NCI-H128 (cell line): ENCODE data around the gene SLC16A3.
"Not testable (repeated sequence)": the region's sequence is repeated elsewhere in the genome, so short reads cannot be mapped to it uniquely, and the experiment has no call there.

Source experiments
- DNase-seq: peaks from one replicate; lab custom pipeline; 2025; ENCODE audit not compliant: unreplicated experiment; lab: John Stamatoyannopoulos, UW

Gene SLC16A3

DNA sequence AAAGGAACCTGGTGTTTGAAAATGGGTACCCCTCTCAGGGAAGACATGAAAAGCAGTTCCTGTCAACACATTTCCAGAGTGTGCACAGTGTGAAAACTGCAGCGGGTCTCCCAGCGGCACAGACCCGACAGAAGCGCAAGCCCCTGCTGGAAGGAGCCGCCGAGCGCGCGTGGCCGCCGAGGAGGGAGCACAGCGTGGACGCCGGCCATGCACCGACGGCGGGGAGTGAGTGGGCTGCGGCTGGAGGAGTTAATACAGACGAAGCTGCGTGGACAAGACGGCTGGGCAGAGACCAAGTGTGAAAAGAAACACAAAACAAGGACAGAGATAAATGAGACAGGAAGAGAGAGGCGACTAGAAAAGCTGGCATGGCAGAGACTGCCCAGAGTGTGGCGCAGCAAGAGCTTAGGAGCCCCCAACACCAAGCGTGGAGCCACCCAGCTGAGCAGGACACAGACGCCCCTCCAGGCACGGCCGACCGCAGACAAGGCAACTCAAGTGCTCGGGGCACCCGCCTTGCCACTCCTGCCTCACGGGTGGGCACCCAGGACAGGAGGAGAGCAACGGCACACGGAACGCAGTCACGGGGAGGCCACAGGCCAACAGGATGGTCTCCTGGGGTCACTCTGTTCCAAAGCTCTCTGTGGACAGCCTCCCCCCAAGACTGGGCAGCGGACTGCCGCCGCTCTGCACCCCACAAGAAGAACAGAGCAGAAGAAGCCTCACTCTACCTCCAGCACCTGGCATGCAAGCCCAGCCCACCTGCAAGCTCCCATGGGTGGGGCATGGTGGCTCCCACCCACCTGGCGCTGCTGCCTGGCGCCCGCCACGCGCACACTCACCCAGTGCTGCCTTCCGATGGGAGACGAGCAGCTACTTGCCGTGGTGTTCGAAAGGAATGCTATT is 16.5 kb downstream of the SLC16A3 start:
- no peak for DNase-seq

DNA sequence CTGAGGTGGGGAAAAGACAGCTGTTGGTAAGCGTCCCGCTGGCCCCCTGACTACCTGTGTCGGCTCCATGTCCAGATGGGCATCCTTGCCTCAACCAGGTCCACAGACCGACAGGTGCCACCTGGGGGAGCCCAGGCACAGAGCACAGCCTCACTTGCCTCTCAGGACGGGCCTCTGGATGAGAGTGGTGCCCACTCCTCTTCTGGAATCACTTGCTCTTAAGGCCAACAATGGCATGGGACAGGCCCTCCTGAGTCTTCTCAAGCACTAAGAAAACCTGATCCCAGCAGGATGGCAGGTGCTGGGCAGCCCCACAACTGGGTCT is 17.2 kb downstream of the SLC16A3 start:
- DNase-seq, result no peak

GRCh38 chr17:82246365-82247181 is 17.7 kb downstream of the SLC16A3 start:
- no peak for DNase-seq

- no peak for DNase-seq
These were observed 18.5 kb downstream of the SLC16A3 start for GRCh38 chr17:82247182-82247823.

DNA sequence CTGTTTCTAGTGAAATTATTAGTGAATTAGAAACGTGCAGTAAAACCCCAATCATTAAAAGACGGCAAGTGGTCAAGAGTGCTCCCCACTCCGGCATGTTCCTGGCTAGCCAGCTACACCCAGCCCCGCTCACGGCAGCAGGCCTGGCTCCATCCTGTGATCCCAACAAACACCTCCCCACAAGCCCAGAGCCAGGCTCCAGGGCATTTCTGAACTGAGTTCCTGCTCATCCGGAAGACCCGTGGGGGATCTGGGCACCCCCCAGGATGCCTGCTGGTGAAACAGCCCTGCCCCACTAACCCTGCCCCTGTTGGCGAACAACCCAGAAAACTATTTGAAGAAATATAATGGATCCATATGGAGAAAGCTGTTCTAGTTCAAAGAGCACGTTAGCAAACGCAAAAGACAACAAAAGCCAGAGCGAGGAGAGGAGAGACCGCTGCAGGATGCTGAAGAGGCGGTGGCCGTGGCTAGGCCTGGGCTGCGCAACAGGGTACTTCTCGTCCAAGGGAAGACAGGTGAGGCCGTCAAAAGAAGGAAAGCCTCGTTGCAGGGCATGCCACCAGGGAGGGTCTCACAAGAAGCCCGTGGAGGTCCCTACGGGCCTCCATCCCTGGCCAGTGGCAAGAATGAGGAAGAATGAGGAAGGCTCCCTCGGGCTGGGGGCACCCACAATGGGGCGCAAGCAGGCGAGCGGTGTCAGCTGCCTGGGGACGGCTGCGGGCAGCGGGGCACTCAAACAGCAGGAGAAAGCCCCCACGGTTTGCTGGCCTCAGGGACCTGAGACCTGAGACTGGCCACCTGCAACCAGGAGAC is 19.2 kb downstream of the SLC16A3 start:
- no peak for DNase-seq

- DNase-seq, result no peak
These were observed 20.2 kb downstream of the SLC16A3 start for GRCh38 chr17:82248815-82249674.

DNA sequence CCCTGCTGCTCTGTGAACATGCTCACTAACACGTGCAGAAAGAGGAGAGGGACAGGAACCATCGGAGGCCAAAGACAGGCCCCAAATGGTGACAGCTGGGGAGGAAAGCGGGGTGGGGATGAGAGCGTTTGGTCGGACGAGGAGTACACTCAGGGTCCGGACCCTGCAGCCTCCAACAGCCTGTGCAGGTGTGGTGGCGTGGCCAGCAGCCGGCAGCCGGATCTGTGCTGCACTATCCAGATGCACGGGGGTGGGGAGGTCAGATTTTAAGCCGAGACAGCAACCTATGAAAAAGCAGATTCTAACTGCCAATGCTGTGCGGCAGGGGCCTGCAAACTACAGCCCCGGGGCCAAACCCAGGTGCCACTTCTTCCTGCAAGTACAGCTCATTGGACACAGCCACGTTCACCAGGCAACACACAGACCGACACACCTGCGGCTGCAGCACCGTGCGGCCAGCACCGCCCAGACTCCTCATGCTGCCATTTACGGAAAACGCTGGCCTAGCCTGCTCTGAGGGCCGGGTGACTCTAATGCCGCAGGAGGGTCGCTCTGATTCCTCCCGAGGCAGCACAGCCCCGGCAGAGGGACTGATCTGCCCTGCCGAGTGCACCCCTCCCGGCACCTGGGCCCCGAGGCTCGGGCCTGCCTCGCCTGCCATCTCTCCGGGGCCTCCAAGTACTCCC is 21.2 kb downstream of the SLC16A3 start:
- DNase-seq, result no peak

DNA sequence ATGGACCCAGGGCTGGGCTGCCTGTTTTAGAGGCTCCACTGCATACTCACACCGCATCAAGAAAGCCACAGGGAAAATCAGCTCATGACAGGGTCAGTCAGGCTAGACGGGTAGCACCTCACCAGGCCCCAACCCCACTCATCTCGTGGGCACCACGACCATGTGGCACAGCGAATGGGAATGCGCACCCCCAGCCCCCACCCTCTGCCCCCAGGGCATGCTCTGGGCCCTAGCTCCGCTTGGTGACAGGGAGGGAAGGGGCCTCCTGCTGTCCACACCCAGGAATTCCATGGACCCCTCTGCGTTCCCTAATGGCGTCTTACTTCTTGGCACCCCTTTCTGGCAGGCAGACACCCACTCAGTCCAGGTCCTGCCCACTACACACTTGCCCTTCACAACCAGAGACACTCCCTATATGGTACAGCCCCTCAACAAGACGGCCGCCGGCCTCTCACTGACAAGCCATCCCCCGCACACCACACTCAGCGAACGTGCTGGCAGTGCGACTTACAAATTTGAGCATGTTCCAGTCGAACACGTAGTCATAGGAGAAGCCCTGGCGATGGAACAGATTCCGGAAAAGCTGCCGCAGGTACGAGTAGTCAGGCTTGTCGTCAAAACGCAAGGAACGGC is 22.1 kb downstream of the SLC16A3 start:
- no peak for DNase-seq

- DNase-seq, result no peak
These were observed 23.8 kb downstream of the SLC16A3 start for GRCh38 chr17:82252511-82253178.

DNA sequence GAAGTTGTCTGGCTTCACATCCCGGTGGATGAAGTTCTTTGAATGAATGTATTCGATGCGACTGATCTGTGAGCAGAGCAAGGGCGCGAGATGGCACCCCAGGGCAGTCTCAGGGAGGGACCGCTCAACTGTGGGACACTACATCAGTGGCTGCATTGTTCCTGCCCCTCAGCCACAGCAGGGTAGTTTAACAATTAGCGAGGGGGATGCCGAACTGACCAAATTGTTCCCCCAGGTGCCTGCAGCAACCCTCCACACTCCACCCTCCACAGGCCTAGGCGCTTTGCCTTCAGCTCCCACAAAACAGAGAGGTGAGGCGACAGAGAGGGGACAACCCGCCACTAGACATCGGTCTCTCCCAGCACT is 24.3 kb downstream of the SLC16A3 start:
- DNase-seq, result no peak

- DNase-seq, result not testable (repeated sequence)
These were observed 25.3 kb downstream of the SLC16A3 start for GRCh38 chr17:82254096-82254495.

GRCh38 chr17:82254746-82255145 is 25.9 kb downstream of the SLC16A3 start:
- DNase-seq, result not testable (repeated sequence)

- no peak for DNase-seq
These were observed 26.6 kb downstream of the SLC16A3 start for GRCh38 chr17:82255402-82255972.

DNA sequence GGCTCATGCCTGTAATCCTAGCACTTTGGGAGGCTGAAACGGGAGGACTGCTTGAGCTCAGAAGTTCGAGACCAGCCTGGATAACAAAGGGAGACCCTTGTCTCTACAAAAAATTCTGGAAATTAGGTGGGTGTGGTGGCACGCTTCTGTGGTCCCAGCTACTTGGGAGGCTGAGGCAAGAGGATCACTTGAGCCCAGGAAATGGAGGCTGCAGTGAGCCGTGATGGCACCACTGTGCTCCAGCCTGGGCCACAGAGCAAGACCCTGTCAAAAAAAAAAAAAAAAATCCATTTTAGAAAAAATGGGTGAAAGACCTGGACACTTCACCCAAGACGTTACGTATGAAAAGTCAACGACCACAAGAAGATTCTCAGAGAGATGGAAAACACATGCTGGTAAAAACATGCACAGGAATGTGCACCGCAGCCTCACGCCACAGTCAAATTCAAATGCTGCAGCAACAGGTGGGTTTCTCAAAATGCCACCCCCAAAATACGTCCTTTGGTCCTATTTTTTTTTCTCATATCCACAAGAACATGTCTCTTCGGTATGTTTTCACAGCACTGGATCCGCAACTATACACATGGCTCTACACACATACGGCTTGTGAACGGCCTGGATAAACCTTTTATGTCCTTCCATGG is 27.5 kb downstream of the SLC16A3 start:
- DNase-seq, result no peak

- DNase-seq, result no peak
These were observed 28.6 kb downstream of the SLC16A3 start for GRCh38 chr17:82257473-82257872.

DNA sequence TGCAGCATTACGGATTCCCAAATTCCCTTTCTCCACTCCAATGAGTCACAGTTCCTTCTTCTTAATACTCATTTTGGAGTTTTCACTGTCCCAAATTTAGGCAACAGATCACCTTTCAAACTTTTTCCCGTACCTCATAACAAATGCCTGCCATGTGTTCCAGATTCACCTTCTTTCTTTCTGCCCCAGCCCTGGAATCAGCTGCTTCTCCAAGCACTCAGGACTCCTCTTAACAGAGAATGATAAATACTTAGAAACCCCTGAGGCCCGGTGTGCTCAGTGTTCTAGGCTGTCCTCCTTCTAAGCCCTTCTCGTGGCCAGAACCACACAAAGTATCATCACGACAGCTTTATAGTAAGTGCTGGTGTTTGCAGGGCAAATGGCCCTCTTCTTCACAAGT is 29.7 kb downstream of the SLC16A3 start:
- no peak for DNase-seq
